Activated T-cell treated with anti-CD3 and anti-CD28 coated beads, Interleukin-2, amount 50 U/mL, for 24 hours (primary cell): Measurements from ENCODE around the gene ASTN2.
"Not testable (repeated sequence)": the region's sequence is repeated elsewhere in the genome, so short reads cannot be mapped to it uniquely, and the experiment has no call there.

Experiments used
- DNase-seq: peaks from one replicate; pipeline ENCODE4 v3.0.0-alpha.2; 2020
- H3K27ac Mint-ChIP-seq: 2 replicates; pipeline ENCODE4 v1.8.0; 2020; ENCODE audit warnings: mild to moderate bottlenecking, mixed read lengths
- H3K27me3 Mint-ChIP-seq: 2 replicates; pipeline ENCODE4 v1.8.0; 2020; ENCODE audit warnings: mixed read lengths
- H3K36me3 Mint-ChIP-seq: 2 replicates; pipeline ENCODE4 v1.8.0; 2020; ENCODE audit warnings: low read depth, mixed read lengths
- H3K4me1 Mint-ChIP-seq: 2 replicates; pipeline ENCODE4 v1.8.0; 2020; ENCODE audit warnings: low read depth, mixed read lengths
- H3K4me3 Mint-ChIP-seq: 2 replicates; pipeline ENCODE4 v1.8.0; 2020; ENCODE audit warnings: mild to moderate bottlenecking, moderate library complexity, mixed read lengths
- H3K9me3 Mint-ChIP-seq: 2 replicates; pipeline ENCODE4 v1.8.0; 2020; ENCODE audit warnings: mixed read lengths

ASTN2 gene

GRCh38 chr9:116907989-116908388 lies 506.9 kb downstream of the ASTN2 start:
- Mint-ChIP-seq H3K27me3 (no peaks in the 10 kb centered on the region), H3K9me3 (no peaks in the 10 kb centered on the region), H3K36me3 (no peaks in the 10 kb centered on the region), H3K4me3 (no peak overlapping the region), H3K4me1 (no peaks in the 10 kb centered on the region), H3K27ac (no peak overlapping the region)
- DNase-seq: no peak

DNA sequence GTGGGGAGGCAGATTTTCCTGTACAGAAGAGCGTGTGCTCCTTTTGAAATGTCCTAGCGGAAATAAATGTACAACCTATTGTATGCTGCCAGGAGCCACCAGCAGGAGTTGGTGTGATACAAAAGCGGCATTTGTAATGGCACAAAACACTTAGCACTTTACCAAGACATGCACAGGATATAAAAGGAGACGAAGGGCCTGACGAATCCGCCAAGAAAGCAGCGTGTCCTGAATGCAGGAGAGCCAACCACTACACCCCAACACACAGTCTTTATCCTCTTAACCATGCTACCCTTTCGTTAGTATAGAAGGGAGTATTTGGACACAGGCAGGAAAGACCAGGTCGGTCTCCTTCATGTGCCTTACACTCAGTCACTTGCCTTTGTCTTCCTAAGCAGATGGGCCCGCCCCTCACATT lies 509.7 kb downstream of the ASTN2 start:
- Mint-ChIP-seq H3K36me3 (no peaks in the 10 kb centered on the region), H3K27ac (no peak overlapping the region), H3K27me3 (no peaks in the 10 kb centered on the region), H3K9me3 (peaks cover 2% of the 10 kb centered on the region), H3K4me1 (no peaks in the 10 kb centered on the region), H3K4me3 (no peak overlapping the region)
- no peak for DNase-seq

- Mint-ChIP-seq H3K4me3 (no peak overlapping the region), H3K4me1 (no peaks in the 10 kb centered on the region)
- DNase-seq: no peak
These were observed 510.7 kb downstream of the ASTN2 start for GRCh38 chr9:116904165-116904564.

GRCh38 chr9:116901260-116901659 lies 513.6 kb downstream of the ASTN2 start:
- Mint-ChIP-seq H3K27me3 (no peaks in the 10 kb centered on the region), H3K4me1 (no peaks in the 10 kb centered on the region), H3K9me3 (peaks cover 14% of the 10 kb centered on the region), H3K36me3 (no peaks in the 10 kb centered on the region), H3K4me3 (no peak overlapping the region), H3K27ac (no peak overlapping the region)
- no peak for DNase-seq

More at GRCh38 chr9:116904165-116904564, 510.7 kb downstream of the ASTN2 start:
- Mint-ChIP-seq H3K27ac (no peak overlapping the region), H3K36me3 (no peaks in the 10 kb centered on the region), H3K9me3 (peaks cover 11% of the 10 kb centered on the region), H3K27me3 (no peaks in the 10 kb centered on the region)

DNA sequence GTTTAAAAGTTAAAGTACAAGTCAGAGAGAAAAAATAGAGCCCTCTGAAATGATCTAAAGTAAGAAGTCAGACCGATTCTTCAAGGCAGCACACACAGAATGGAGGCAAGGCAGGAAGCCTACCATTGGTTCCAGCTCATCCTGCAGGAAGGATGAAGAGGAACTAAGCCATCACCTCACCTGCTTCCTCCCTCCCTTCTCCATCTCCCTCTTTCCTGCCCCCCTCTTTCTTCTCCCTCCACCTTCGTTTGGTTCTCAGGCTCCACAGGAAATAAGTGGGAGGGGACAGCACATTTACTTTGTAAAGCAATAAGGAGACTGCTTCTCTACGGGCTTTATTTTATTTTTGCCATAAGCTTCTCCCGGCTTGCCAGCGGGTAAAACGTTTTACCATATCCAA lies 514.3 kb downstream of the ASTN2 start:
- H3K4me1 Mint-ChIP-seq: no peaks in the 10 kb centered on the region
- no peak for DNase-seq
- H3K27me3 Mint-ChIP-seq: no peaks in the 10 kb centered on the region
- no peaks in the 10 kb centered on the region for H3K36me3 Mint-ChIP-seq
- H3K9me3 Mint-ChIP-seq: peaks cover 14% of the 10 kb centered on the region
- H3K27ac Mint-ChIP-seq: no peak overlapping the region
- no peak overlapping the region for H3K4me3 Mint-ChIP-seq

- Mint-ChIP-seq H3K9me3 (peaks cover 14% of the 10 kb centered on the region), H3K27me3 (no peaks in the 10 kb centered on the region), H3K4me1 (no peaks in the 10 kb centered on the region), H3K27ac (no peak overlapping the region), H3K4me3 (no peak overlapping the region), H3K36me3 (no peaks in the 10 kb centered on the region)
- DNase-seq: no peak
These were observed 514.9 kb downstream of the ASTN2 start for GRCh38 chr9:116900007-116900367.

GRCh38 chr9:116899337-116900006 lies 515.4 kb downstream of the ASTN2 start:
- Mint-ChIP-seq H3K36me3 (no peaks in the 10 kb centered on the region), H3K9me3 (peaks cover 14% of the 10 kb centered on the region), H3K4me1 (no peaks in the 10 kb centered on the region), H3K27me3 (no peaks in the 10 kb centered on the region), H3K4me3 (no peak overlapping the region), H3K27ac (no peak overlapping the region)
- DNase-seq: no peak

DNA sequence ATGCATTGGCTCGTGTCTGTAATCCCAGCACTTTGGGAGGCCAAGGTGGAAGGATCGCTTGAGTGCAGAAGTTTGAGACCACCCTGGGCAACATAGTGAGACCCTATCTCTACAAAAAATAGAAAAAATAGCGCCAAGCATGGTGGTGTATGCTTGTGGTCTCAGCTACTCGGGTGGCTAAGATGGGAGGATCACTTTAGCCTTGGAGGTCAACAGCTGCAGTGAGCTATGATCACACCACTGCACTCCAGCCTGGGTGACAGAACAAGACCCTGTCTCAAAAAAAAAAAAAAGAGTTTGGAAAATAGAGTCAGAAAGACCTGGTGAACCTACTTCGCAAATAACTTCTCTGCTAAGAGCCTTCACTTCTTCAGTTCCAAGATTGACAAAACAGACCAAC lies 516.7 kb downstream of the ASTN2 start:
- not testable (repeated sequence) for H3K4me1 Mint-ChIP-seq, H3K4me3 Mint-ChIP-seq, H3K27me3 Mint-ChIP-seq, H3K36me3 Mint-ChIP-seq, H3K27ac Mint-ChIP-seq, DNase-seq
- H3K9me3 Mint-ChIP-seq: peaks cover 14% of the 10 kb centered on the region

GRCh38 chr9:116897201-116897600 lies 517.7 kb downstream of the ASTN2 start:
- H3K36me3 Mint-ChIP-seq: no peaks in the 10 kb centered on the region
- H3K4me3 Mint-ChIP-seq: no peak overlapping the region
- no peaks in the 10 kb centered on the region for H3K27me3 Mint-ChIP-seq
- H3K9me3 Mint-ChIP-seq: peaks cover 14% of the 10 kb centered on the region
- no peak overlapping the region for H3K27ac Mint-ChIP-seq
- DNase-seq: no peak
- no peaks in the 10 kb centered on the region for H3K4me1 Mint-ChIP-seq

- H3K27ac Mint-ChIP-seq: no peak overlapping the region
These were observed 518.9 kb downstream of the ASTN2 start for GRCh38 chr9:116895961-116896360.

DNA sequence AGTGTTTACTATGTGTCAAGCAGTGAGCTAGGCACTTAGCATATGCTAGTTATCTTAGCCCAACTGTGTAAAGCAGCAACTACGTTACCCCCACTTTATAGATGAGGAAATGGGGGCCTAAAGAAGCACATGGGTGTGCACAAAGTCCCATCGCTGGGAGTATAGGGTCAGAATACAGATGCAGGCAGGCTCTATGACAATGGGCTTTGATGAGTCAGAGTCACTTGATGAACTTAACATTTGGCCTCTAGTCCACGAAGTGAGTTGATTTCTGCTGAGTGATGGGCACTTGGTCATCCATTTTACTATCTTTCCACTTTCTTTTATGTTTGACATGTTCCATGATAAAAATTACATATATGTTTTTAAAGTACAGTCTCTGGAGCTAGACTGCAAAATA lies 523.4 kb downstream of the ASTN2 start:
- Mint-ChIP-seq H3K4me1 (no peaks in the 10 kb centered on the region), H3K27ac (no peak overlapping the region), H3K9me3 (no peaks in the 10 kb centered on the region), H3K36me3 (no peaks in the 10 kb centered on the region), H3K4me3 (no peak overlapping the region), H3K27me3 (no peaks in the 10 kb centered on the region)
- DNase-seq: no peak

More at GRCh38 chr9:116895961-116896360, 518.9 kb downstream of the ASTN2 start:
- H3K4me1 Mint-ChIP-seq: no peaks in the 10 kb centered on the region
- H3K9me3 Mint-ChIP-seq: peaks cover 14% of the 10 kb centered on the region
- no peak overlapping the region for H3K4me3 Mint-ChIP-seq
- no peak for DNase-seq
- H3K36me3 Mint-ChIP-seq: no peaks in the 10 kb centered on the region
- no peaks in the 10 kb centered on the region for H3K27me3 Mint-ChIP-seq

DNA sequence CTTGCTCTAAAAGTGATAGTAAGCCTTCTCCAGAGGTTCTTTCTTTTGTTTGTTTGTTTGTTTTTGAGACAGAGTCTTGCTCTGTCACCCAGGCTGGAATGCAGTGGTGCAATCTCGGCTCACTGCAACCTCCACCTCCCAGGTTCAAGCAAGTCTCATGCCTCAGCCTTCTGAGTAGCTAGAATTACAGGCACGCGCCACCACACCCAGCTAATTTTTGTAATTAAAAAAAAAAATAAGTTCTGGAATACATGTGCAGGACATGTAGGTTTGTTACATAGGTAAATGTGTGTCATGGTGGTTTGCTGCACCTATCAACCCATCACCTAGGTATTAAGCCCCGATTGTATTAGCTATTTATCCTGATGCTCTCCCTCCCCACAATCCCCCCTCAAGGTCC lies 526.4 kb downstream of the ASTN2 start:
- not testable (repeated sequence) for H3K36me3 Mint-ChIP-seq, H3K4me1 Mint-ChIP-seq, DNase-seq, H3K9me3 Mint-ChIP-seq, H3K27me3 Mint-ChIP-seq, H3K27ac Mint-ChIP-seq, H3K4me3 Mint-ChIP-seq

- Mint-ChIP-seq H3K4me3 (no peak overlapping the region), H3K9me3 (no peaks in the 10 kb centered on the region), H3K36me3 (no peaks in the 10 kb centered on the region), H3K27ac (no peak overlapping the region), H3K27me3 (no peaks in the 10 kb centered on the region), H3K4me1 (no peaks in the 10 kb centered on the region)
- no peak for DNase-seq
These were observed 526.8 kb downstream of the ASTN2 start for GRCh38 chr9:116888066-116888465.

DNA sequence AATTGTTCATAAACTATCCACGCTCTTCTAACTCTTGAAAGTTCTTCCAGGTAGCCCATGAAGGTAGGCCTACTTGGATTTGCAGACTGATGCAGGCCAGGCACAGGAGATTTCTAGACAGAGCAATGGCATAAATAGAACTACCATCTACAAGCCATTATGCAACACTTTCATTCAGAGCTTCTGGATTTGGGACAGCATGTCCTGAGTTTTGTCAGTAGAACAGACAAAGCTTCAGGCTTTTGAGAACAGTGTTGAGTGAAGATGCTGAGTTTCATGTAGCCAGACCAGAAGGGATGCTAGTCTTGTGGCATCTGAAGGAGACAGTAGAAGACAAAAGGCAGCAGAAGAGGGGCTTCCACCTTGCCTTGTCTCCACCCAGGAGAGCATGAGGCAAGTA lies 531.2 kb downstream of the ASTN2 start:
- DNase-seq: no peak
- no peaks in the 10 kb centered on the region for H3K36me3 Mint-ChIP-seq
- no peaks in the 10 kb centered on the region for H3K27me3 Mint-ChIP-seq
- H3K4me3 Mint-ChIP-seq: no peak overlapping the region
- no peaks in the 10 kb centered on the region for H3K4me1 Mint-ChIP-seq
- peaks cover 2% of the 10 kb centered on the region for H3K9me3 Mint-ChIP-seq
- no peak overlapping the region for H3K27ac Mint-ChIP-seq

GRCh38 chr9:116877072-116877471 lies 537.8 kb downstream of the ASTN2 start:
- Mint-ChIP-seq H3K27ac (no peak overlapping the region), H3K4me3 (no peak overlapping the region), H3K36me3 (no peaks in the 10 kb centered on the region), H3K27me3 (no peaks in the 10 kb centered on the region), H3K9me3 (peaks cover 17% of the 10 kb centered on the region), H3K4me1 (no peaks in the 10 kb centered on the region)
- no peak for DNase-seq

DNA sequence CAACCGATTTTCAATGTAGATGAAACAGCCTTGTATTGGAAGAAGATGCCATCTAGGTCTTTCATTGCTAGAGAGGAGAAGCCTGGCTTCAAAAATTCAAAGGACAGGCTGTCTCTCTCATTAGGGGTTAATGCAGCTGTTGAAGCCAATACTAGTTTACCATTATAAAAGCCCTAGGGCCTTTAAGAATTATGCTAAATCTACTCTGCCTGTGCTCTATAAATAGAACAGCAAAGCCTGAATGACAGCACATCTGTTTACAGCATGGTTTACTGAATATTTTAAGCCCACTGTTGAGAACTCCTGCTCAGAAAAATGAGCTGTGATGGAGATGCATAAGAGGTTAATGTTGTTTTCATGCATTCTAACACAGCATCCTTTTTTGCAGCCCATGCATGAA lies 539.3 kb downstream of the ASTN2 start:
- Mint-ChIP-seq H3K27me3 (no peaks in the 10 kb centered on the region), H3K4me3 (no peak overlapping the region), H3K36me3 (no peaks in the 10 kb centered on the region), H3K9me3 (peaks cover 17% of the 10 kb centered on the region), H3K4me1 (no peaks in the 10 kb centered on the region), H3K27ac (no peak overlapping the region)
- DNase-seq: no peak
